Ovary (tissue), 9 donors: ENCODE results near the gene ZNF883. TPM values are rescaled to one million over a fixed set of nuclear protein-coding genes. Genes with fewer than 3 reads are reported as not detected.

ENCODE experiments used
- DNase-seq, 5 donors: peaks; one replicate each; pipeline ENCODE4 v3.0.0-alpha.2; 2019 to 2020
- H3K27ac ChIP-seq, 2 donors: fragments of 200-600 bp; one replicate each; pipeline versions ENCODE4 v1.5.1 to v1.8.0; 2019 to 2022
- H3K27me3 ChIP-seq: fragments of 200-600 bp; one replicate; pipeline ENCODE4 v1.8.0; 2022
- H3K36me3 ChIP-seq: fragments of 200-600 bp; sonication (generic); one replicate; pipeline ENCODE4 v1.5.1; 2019
- H3K4me1 ChIP-seq: one replicate; pipeline ENCODE4 v1.8.1; 2013; ENCODE audit warnings: mild to moderate bottlenecking, moderate library complexity; ENCODE audit not compliant: insufficient read depth
- H3K4me3 ChIP-seq: fragments of 200-600 bp; sonication (generic); one replicate; pipeline ENCODE4 v1.5.1; 2017
- H3K9me3 ChIP-seq, 2 donors: fragments of 200-600 bp in 1 of 2; sonication (generic) in 1 of 2; one replicate each; pipeline versions ENCODE4 v1.5.1 to v1.8.1; 2013 to 2019; ENCODE audit warnings: mild to moderate bottlenecking in 1 of 2, moderate library complexity in 1 of 2
- CTCF ChIP-seq, 3 donors: fragments of 450-650 bp in 2 of 3; fragments of 200-600 bp in 1 of 3; IDR thresholded peaks; one replicate each; pipeline versions ENCODE4 v1.5.1 to v1.8.0; 2016 to 2022; ENCODE audit warnings: antibody characterized with exemption in 3 of 3, mild to moderate bottlenecking in 1 of 3
- EP300 ChIP-seq: sonication (generic); formaldehyde crosslinking; IDR thresholded peaks from one replicate; pipeline ENCODE4 v1.6.1; 2017; ENCODE audit warnings: antibody characterized with exemption
- POLR2A ChIP-seq: fragments of 450-650 bp; IDR thresholded peaks from one replicate; pipeline ENCODE4 v1.6.1; 2017; ENCODE audit warnings: antibody characterized with exemption, mild to moderate bottlenecking, moderate library complexity
- WGBS, 3 donors: extraction: QIAGEN DNeasy Blood & Tissue Kit in 1 of 3; methylation state at CpG; one replicate each; pipeline versions ENCODE4 v1.1.5 to v1.1.7; 2013 to 2017; 5-methylcytosine and 5-hydroxymethylcytosine counted together
- intact Hi-C, 4 donors: fragments of 100-400 bp; cut with DNase I; formaldehyde crosslinking; loops; one replicate each; pipeline versions ENCODE4 v1.11.0 to v1.15.1; 2022 to 2023
- polyA plus RNA-seq, 2 donors: library from polyadenylated mRNA; stranded (reverse); fragments of 200-250 nt in 1 of 2; fragments of 350-450 nt in 1 of 2; fragmentation: Illumina TruSeq in 1 of 2; extraction: RNeasy Lipid Tissue Mini Kit (QIAGEN cat#74804) in 1 of 2; gene quantifications; one replicate each; pipeline ENCODE4 v1.2.3, GENCODE V29; 2013 to 2014
- total RNA-seq, 7 donors: library from RNA; depleted of rRNA in 2 of 7; stranded (reverse); fragments of >200 nt in 2 of 7; fragmentation: NEBNext Ultra II Directional in 3 of 7; extraction: Animal tissue kit (Norgen Biotek cat#: 25700) in 3 of 7; gene quantifications; one replicate each; pipeline versions ENCODE4 v1.1.0 to v1.2.4, GENCODE V29; 2016 to 2023
- donor health status: DM: no; HTN: no; CAD: no; lungs with moderate emphysema.
- donor health status: DM: no; HTN: no; CAD: no.
- donor health status: Bipolar disorder and iron deficiency.
- donor health status: DM: yes; HTN: yes; CAD: no.
- donor health status: DM: no; HTN: no; CAD: no.
- donor health status: DM: yes; HTN: yes; CAD: no.

The ZNF883 gene
- total and polyA plus RNA-seq, 9 donors = 0.97 to 3.8 (median 2.1) TPM

DNA sequence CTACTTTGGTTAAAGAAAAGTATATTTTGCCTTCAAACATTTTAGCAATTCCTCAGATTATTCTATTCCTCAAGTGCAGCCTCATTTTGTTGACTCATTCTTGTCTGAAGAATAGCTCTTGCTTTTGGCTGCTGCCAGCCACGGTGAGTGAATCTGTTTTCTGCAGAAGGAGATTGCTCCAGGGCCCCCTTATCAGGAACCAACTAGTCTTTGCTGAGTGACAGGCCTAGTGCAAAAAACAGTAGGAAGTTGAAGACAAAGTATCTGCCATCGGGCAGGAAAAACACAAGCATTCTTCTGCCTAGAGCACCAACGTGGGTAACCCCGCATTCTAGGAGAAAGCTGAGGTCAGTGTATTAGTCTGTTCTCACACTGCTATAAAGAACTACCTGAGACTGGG, 42.3 kb downstream of the ZNF883 start:
- Histone ChIP-seq H3K4me1 (no peaks in the 10 kb centered on the region), H3K27me3 (no peaks in the 10 kb centered on the region), H3K4me3 (no peak overlapping the region), H3K36me3 (no peaks in the 10 kb centered on the region), H3K9me3 (no peaks in the 10 kb centered on the region), H3K27ac (no peak overlapping the region)
- WGBS, 3 donors = 41 to 67% (median 49%) methylated on average over 4 of the region's 4 CpGs
- no peak for TF ChIP-seq CTCF (IDR thresholded peaks at IDR 0.05)
- TF ChIP-seq EP300 = no peak
- TF ChIP-seq POLR2A = no peak
- DNase-seq = no peak
- intact Hi-C loops = no loop called here

- TF ChIP-seq CTCF (IDR thresholded peaks at IDR 0.05) (no peak), POLR2A (no peak), EP300 (no peak)
- 44 to 65% (median 44%) methylated on average over 1 of the region's 1 CpG for WGBS, 3 donors
- Histone ChIP-seq H3K4me3 (no peak overlapping the region), H3K27ac (no peak overlapping the region), H3K9me3 (peaks cover 0 to 3% of the 10 kb centered on the region in 2 donors), H3K4me1 (no peaks in the 10 kb centered on the region), H3K36me3 (no peaks in the 10 kb centered on the region), H3K27me3 (no peaks in the 10 kb centered on the region)
- intact Hi-C loops = no loop called here
- DNase-seq = no peak
Observed at GRCh38 chr9:112955550-112955949, 56.4 kb downstream of the ZNF883 start.

GRCh38 chr9:112945620-112946208, 66.3 kb downstream of the ZNF883 start:
- no peaks in the 10 kb centered on the region for H3K4me1 ChIP-seq
- 29 to 35% (median 30%) methylated on average over 24 to 25 of the region's 25 CpGs for WGBS, 3 donors
- H3K27me3 ChIP-seq = no peaks in the 10 kb centered on the region
- DNase-seq = no peak
- intact Hi-C loops = no loop called here
- no peak for TF ChIP-seq POLR2A
- TF ChIP-seq EP300 = no peak
- TF ChIP-seq CTCF (IDR thresholded peaks at IDR 0.05) = no peak
- H3K27ac ChIP-seq = no peak overlapping the region
- H3K9me3 ChIP-seq = peaks cover 0 to 3% of the 10 kb centered on the region in 2 donors
- no peaks in the 10 kb centered on the region for H3K36me3 ChIP-seq
- no peak overlapping the region for H3K4me3 ChIP-seq

DNA sequence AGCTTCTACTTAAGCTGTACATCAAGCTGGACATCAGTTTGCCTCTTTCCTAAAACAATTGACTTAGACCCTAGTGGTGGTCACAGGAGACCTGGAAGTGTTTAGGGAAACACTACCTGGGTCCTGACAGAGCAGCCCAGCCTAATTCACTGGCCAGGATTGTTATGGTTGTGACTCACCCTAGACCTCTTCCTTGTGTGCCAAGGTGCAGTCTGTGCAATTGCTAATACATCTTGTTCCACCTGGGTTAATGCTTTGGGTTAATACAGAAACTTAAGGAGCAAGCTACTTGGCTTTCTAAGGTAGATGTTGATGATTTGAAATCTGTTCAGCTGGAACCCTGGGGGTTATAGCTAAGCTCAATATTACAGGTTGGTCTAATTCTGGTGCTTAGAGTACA, 72.6 kb downstream of the ZNF883 start:
- TF ChIP-seq EP300 (no peak), CTCF (IDR thresholded peaks at IDR 0.05) (no peak), POLR2A (no peak)
- intact Hi-C loops = no loop called here
- no peaks in the 10 kb centered on the region for H3K4me1 ChIP-seq
- H3K9me3 ChIP-seq = no peaks in the 10 kb centered on the region
- no peak overlapping the region for H3K27ac ChIP-seq
- DNase-seq = no peak
- no peaks in the 10 kb centered on the region for H3K36me3 ChIP-seq
- no peaks in the 10 kb centered on the region for H3K27me3 ChIP-seq
- no peak overlapping the region for H3K4me3 ChIP-seq
